Measurements from ENCODE around the gene PAX8.
A peak's percentile ranks its signal among the peaks of the same experiment; 100 is the strongest.

The PAX8 gene

GRCh38 chr2:113180131-113180946, 98.4 kb downstream of the PAX8 start:
- no peak overlapping the region for H4K91ac ChIP-seq (ENCODE audit: low read depth, low read length, poor library complexity)
- no peak overlapping the region for H3K4ac ChIP-seq (ENCODE audit: low read length)
- peak overlapping the region; percentile 64 for H2AFZ ChIP-seq (ENCODE audit: low read length)
- no peaks in the 10 kb centered on the region for H3K79me1 ChIP-seq (ENCODE audit: low read depth, low read length)
- no peaks in the 10 kb centered on the region for H3K9me3 ChIP-seq (replicated peaks in 1 of 2; ENCODE audit: control insufficient read depth in 2 of 2, insufficient read depth in 1 of 2, low read depth in 1 of 2, low read length in 2 of 2)
- no peak for DNase-seq (ENCODE audit: low spot score)
- H2BK12ac ChIP-seq (ENCODE audit: low read length), result no peak overlapping the region
- no peak overlapping the region for H2BK120ac ChIP-seq (ENCODE audit: low read depth, low read length)
- no peak overlapping the region for H2AK5ac ChIP-seq (ENCODE audit: low read depth, low read length)
- peak overlapping the region; percentile 59 for H3K14ac ChIP-seq (ENCODE audit: low read length)
- WGBS, 2 donors (ENCODE audit: extremely low coverage in 2 of 2, insufficient read length in 2 of 2, insufficient replicate concordance in 1 of 2), result no CpG with 5 or more reads among the region's 17 CpGs
- H3K23ac ChIP-seq (ENCODE audit: low read depth, low read length, poor library complexity), result no peak overlapping the region
- H3K4me3 ChIP-seq (ENCODE audit: low read length in 2 of 2), result no peak overlapping the region
- peak overlapping the region; percentile 3 for H3K18ac ChIP-seq (ENCODE audit: low read length)
- no peak overlapping the region for H3K4me2 ChIP-seq (ENCODE audit: insufficient read depth, low read length, poor library complexity, severe bottlenecking)
- H3K4me1 ChIP-seq (ENCODE audit: control insufficient read depth in 2 of 2, insufficient read depth in 1 of 2, low read depth in 1 of 2, low read length in 2 of 2), result peaks cover under 1 to 7% of the 10 kb centered on the region in 2 donors
- no peak overlapping the region for H2BK15ac ChIP-seq (ENCODE audit: low read length)
- H3K9ac ChIP-seq (ENCODE audit: low read depth, low read length, poor library complexity), result no peak overlapping the region
- H3K36me3 ChIP-seq (replicated peaks in 1 of 2; ENCODE audit: control insufficient read depth in 2 of 2, insufficient read depth in 2 of 2, low read length in 2 of 2), result no peaks in the 10 kb centered on the region
- H3K27ac ChIP-seq (replicated peaks; ENCODE audit: low read length), result no peak overlapping the region
- H3K27me3 ChIP-seq (ENCODE audit: control insufficient read depth in 3 of 3, insufficient read depth in 3 of 3, low read depth in 1 of 3, low read length in 3 of 3), result peaks cover 0 to 5% (median 0%) of the 10 kb centered on the region in 3 experiments
- H4K8ac ChIP-seq (ENCODE audit: low read depth, low read length), result no peak overlapping the region
- H2BK5ac ChIP-seq (ENCODE audit: low read length), result no peak overlapping the region

GRCh38 chr2:113179446-113180045, 99.2 kb downstream of the PAX8 start:
- H3K23ac ChIP-seq (ENCODE audit: low read depth, low read length, poor library complexity), result no peak overlapping the region
- no peak overlapping the region for H3K4ac ChIP-seq (ENCODE audit: low read length)
- H4K91ac ChIP-seq (ENCODE audit: low read depth, low read length, poor library complexity), result no peak overlapping the region
- H3K36me3 ChIP-seq (replicated peaks in 1 of 2; ENCODE audit: control insufficient read depth in 2 of 2, insufficient read depth in 2 of 2, low read length in 2 of 2), result no peaks in the 10 kb centered on the region
- no peak overlapping the region for H2BK120ac ChIP-seq (ENCODE audit: low read depth, low read length)
- H3K9me3 ChIP-seq (replicated peaks in 1 of 2; ENCODE audit: control insufficient read depth in 2 of 2, insufficient read depth in 1 of 2, low read depth in 1 of 2, low read length in 2 of 2), result no peaks in the 10 kb centered on the region
- no peak overlapping the region for H3K4me3 ChIP-seq (ENCODE audit: low read length in 2 of 2)
- H2AFZ ChIP-seq (ENCODE audit: low read length), result no peak overlapping the region
- no peak overlapping the region for H2BK5ac ChIP-seq (ENCODE audit: low read length)
- no peak overlapping the region for H3K4me2 ChIP-seq (ENCODE audit: insufficient read depth, low read length, poor library complexity, severe bottlenecking)
- no peak overlapping the region for H3K14ac ChIP-seq (ENCODE audit: low read length)
- no peak overlapping the region for H4K8ac ChIP-seq (ENCODE audit: low read depth, low read length)
- H2AK5ac ChIP-seq (ENCODE audit: low read depth, low read length), result no peak overlapping the region
- H2BK15ac ChIP-seq (ENCODE audit: low read length), result no peak overlapping the region
- no peak overlapping the region for H2BK12ac ChIP-seq (ENCODE audit: low read length)
- DNase-seq (ENCODE audit: low spot score), result no peak
- H3K27me3 ChIP-seq (ENCODE audit: control insufficient read depth in 3 of 3, insufficient read depth in 3 of 3, low read depth in 1 of 3, low read length in 3 of 3), result peaks cover 0 to 5% (median 0%) of the 10 kb centered on the region in 3 experiments
- H3K27ac ChIP-seq (replicated peaks; ENCODE audit: low read length), result no peak overlapping the region
- no peaks in the 10 kb centered on the region for H3K79me1 ChIP-seq (ENCODE audit: low read depth, low read length)
- peaks cover 8 to 14% of the 10 kb centered on the region in 2 donors for H3K4me1 ChIP-seq (ENCODE audit: control insufficient read depth in 2 of 2, insufficient read depth in 1 of 2, low read depth in 1 of 2, low read length in 2 of 2)
- no peak overlapping the region for H3K18ac ChIP-seq (ENCODE audit: low read length)
- no peak overlapping the region for H3K9ac ChIP-seq (ENCODE audit: low read depth, low read length, poor library complexity)
- no CpG with 5 or more reads among the region's 8 CpGs for WGBS, 2 donors (ENCODE audit: extremely low coverage in 2 of 2, insufficient read length in 2 of 2, insufficient replicate concordance in 1 of 2)

- no peak overlapping the region for H2BK120ac ChIP-seq (ENCODE audit: low read depth, low read length)
- H3K4me1 ChIP-seq (ENCODE audit: control insufficient read depth in 2 of 2, insufficient read depth in 1 of 2, low read depth in 1 of 2, low read length in 2 of 2), result peaks cover 11 to 19% of the 10 kb centered on the region in 2 donors
- H2AK5ac ChIP-seq (ENCODE audit: low read depth, low read length), result no peak overlapping the region
- no peak overlapping the region for H2AFZ ChIP-seq (ENCODE audit: low read length)
- no CpG with 5 or more reads among the region's 4 CpGs for WGBS, 2 donors (ENCODE audit: extremely low coverage in 2 of 2, insufficient read length in 2 of 2, insufficient replicate concordance in 1 of 2)
- H3K27ac ChIP-seq (replicated peaks; ENCODE audit: low read length), result no peak overlapping the region
- H3K18ac ChIP-seq (ENCODE audit: low read length), result no peak overlapping the region
- H3K4me2 ChIP-seq (ENCODE audit: insufficient read depth, low read length, poor library complexity, severe bottlenecking), result no peak overlapping the region
- H3K23ac ChIP-seq (ENCODE audit: low read depth, low read length, poor library complexity), result no peak overlapping the region
- H3K9ac ChIP-seq (ENCODE audit: low read depth, low read length, poor library complexity), result no peak overlapping the region
- H2BK12ac ChIP-seq (ENCODE audit: low read length), result no peak overlapping the region
- no peak overlapping the region for H2BK15ac ChIP-seq (ENCODE audit: low read length)
- no peak overlapping the region for H4K8ac ChIP-seq (ENCODE audit: low read depth, low read length)
- peaks cover 0 to 5% (median 0%) of the 10 kb centered on the region in 3 experiments for H3K27me3 ChIP-seq (ENCODE audit: control insufficient read depth in 3 of 3, insufficient read depth in 3 of 3, low read depth in 1 of 3, low read length in 3 of 3)
- no peak for DNase-seq (ENCODE audit: low spot score)
- no peaks in the 10 kb centered on the region for H3K79me1 ChIP-seq (ENCODE audit: low read depth, low read length)
- no peak overlapping the region for H4K91ac ChIP-seq (ENCODE audit: low read depth, low read length, poor library complexity)
- no peak overlapping the region for H3K14ac ChIP-seq (ENCODE audit: low read length)
- H3K9me3 ChIP-seq (replicated peaks in 1 of 2; ENCODE audit: control insufficient read depth in 2 of 2, insufficient read depth in 1 of 2, low read depth in 1 of 2, low read length in 2 of 2), result no peaks in the 10 kb centered on the region
- no peaks in the 10 kb centered on the region for H3K36me3 ChIP-seq (replicated peaks in 1 of 2; ENCODE audit: control insufficient read depth in 2 of 2, insufficient read depth in 2 of 2, low read length in 2 of 2)
- no peak overlapping the region for H3K4me3 ChIP-seq (ENCODE audit: low read length in 2 of 2)
- H3K4ac ChIP-seq (ENCODE audit: low read length), result no peak overlapping the region
- no peak overlapping the region for H2BK5ac ChIP-seq (ENCODE audit: low read length)
These were observed 99.8 kb downstream of the PAX8 start for GRCh38 chr2:113178891-113179290.

- Histone ChIP-seq H3K9ac (ENCODE audit: low read depth, low read length, poor library complexity) (no peak overlapping the region), H2AFZ (ENCODE audit: low read length) (no peak overlapping the region), H4K8ac (ENCODE audit: low read depth, low read length) (no peak overlapping the region), H2AK5ac (ENCODE audit: low read depth, low read length) (no peak overlapping the region), H3K4me1 (ENCODE audit: control insufficient read depth in 2 of 2, insufficient read depth in 1 of 2, low read depth in 1 of 2, low read length in 2 of 2) (peaks cover 14 to 21% of the 10 kb centered on the region in 2 donors), H3K9me3 (replicated peaks in 1 of 2; ENCODE audit: control insufficient read depth in 2 of 2, insufficient read depth in 1 of 2, low read depth in 1 of 2, low read length in 2 of 2) (no peaks in the 10 kb centered on the region), H3K4ac (ENCODE audit: low read length) (no peak overlapping the region), H2BK120ac (ENCODE audit: low read depth, low read length) (no peak overlapping the region), H3K4me2 (ENCODE audit: insufficient read depth, low read length, poor library complexity, severe bottlenecking) (no peak overlapping the region), H3K27me3 (ENCODE audit: control insufficient read depth in 3 of 3, insufficient read depth in 3 of 3, low read depth in 1 of 3, low read length in 3 of 3) (peaks cover 0 to 5% (median 0%) of the 10 kb centered on the region in 3 experiments), H3K18ac (ENCODE audit: low read length) (no peak overlapping the region), H2BK15ac (ENCODE audit: low read length) (no peak overlapping the region), H3K4me3 (ENCODE audit: low read length in 2 of 2) (no peak overlapping the region), H2BK12ac (ENCODE audit: low read length) (no peak overlapping the region), H3K14ac (ENCODE audit: low read length) (no peak overlapping the region), H3K27ac (replicated peaks; ENCODE audit: low read length) (no peak overlapping the region), H3K79me1 (ENCODE audit: low read depth, low read length) (no peaks in the 10 kb centered on the region), H4K91ac (ENCODE audit: low read depth, low read length, poor library complexity) (no peak overlapping the region), H2BK5ac (ENCODE audit: low read length) (no peak overlapping the region), H3K23ac (ENCODE audit: low read depth, low read length, poor library complexity) (no peak overlapping the region), H3K36me3 (replicated peaks in 1 of 2; ENCODE audit: control insufficient read depth in 2 of 2, insufficient read depth in 2 of 2, low read length in 2 of 2) (no peaks in the 10 kb centered on the region)
- DNase-seq (ENCODE audit: low spot score), result no peak
- WGBS, 2 donors (ENCODE audit: extremely low coverage in 2 of 2, insufficient read length in 2 of 2, insufficient replicate concordance in 1 of 2), result no CpG with 5 or more reads among the region's 11 CpGs
These were observed 100.5 kb downstream of the PAX8 start for GRCh38 chr2:113178069-113178746.
